HL-60 (cell line): ENCODE results near the gene TMEM237.

Experiments used
- DNase-seq, 2 experiments: peaks; one replicate each; pipeline ENCODE4 v3.0.0-alpha.2; 2010 to 2020; ENCODE audit warnings: low read depth in 1 of 2, low spot score in 1 of 2
- H3K27ac ChIP-seq: fragments of 250-450 bp; sonication (Bioruptor Pico); replicated peaks from 2 replicates; pipeline ENCODE4 v1.5.1; 2020; ENCODE audit warnings: mild to moderate bottlenecking, moderate library complexity
- H3K27me3 ChIP-seq: fragments of 250-450 bp; sonication (Bioruptor Pico); 2 replicates; pipeline ENCODE4 v1.5.1; 2021; ENCODE audit warnings: mild to moderate bottlenecking, moderate library complexity; ENCODE audit not compliant: insufficient read depth, poor library complexity, severe bottlenecking
- H3K4me3 ChIP-seq: replicated peaks from 2 replicates; pipeline ENCODE4 v1.5.1; 2011; ENCODE audit warnings: mild to moderate bottlenecking, control low read depth, low read length; ENCODE audit not compliant: insufficient read depth
- GABPA ChIP-seq: IDR thresholded peaks from 2 replicates; pipeline ENCODE4 v1.6.1; 2012; ENCODE audit warnings: low read depth
- POLR2AphosphoS5 ChIP-seq: IDR thresholded peaks from 2 replicates; pipeline ENCODE4 v1.6.1; 2012; ENCODE audit warnings: low read depth
- REST ChIP-seq: IDR thresholded peaks from 2 replicates; pipeline ENCODE4 v1.6.1; 2012; ENCODE audit warnings: low read depth; ENCODE audit not compliant: insufficient replicate concordance
- SPI1 ChIP-seq: IDR thresholded peaks from 2 replicates; pipeline ENCODE4 v1.6.1; 2012; ENCODE audit warnings: low read depth, mild to moderate bottlenecking, borderline replicate concordance
- TF ChIP-seq, protein P1 (sequence below): IDR thresholded peaks from one replicate; pipeline ENCODE4 v1.5.1; 2011; ENCODE audit warnings: low read length, control low read depth, inconsistent platforms; ENCODE audit not compliant: insufficient read depth

Gene TMEM237

DNA sequence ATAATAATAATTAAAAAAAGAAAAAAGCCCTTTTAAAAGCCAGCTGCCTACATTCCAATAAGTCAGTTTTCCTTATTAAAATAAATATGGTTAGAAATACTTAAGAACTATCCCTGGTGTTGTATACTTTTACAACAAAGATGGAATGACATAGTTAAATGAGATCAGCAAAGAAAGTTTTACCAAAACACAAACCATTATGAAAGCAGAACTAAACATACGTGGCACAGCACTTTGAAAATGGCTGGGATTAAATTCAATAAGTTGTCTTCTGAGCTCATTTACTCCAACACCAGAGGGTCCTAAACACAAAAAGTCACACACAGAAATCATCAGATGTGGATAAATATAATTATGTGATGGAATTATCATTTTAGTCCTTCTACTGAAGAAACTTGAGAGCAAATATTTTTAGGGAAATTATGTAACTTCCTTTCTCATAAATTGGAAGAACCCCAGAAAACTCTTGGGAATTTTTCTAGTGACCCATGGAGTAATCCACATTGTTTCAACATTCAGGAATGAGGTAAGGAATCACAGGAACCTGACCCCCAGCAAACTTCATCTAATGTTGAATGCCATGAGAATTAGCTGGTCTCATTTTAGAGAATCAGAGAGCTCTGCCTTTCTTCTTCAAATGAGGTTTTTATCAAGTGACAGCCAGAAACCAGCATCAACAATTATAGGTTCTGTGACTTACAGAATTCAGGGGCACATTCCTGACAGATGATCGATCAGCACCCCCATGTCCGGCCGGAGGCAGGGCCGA is 11.5 kb upstream of the TMEM237 start:
- Histone ChIP-seq H3K4me3 (no peak overlapping the region), H3K27me3 (no peaks in the 10 kb centered on the region), H3K27ac (no peak overlapping the region)
- DNase-seq: no peak
- TF ChIP-seq SPI1 (no peak), GABPA (no peak)
- TF ChIP-seq, protein P1, sequence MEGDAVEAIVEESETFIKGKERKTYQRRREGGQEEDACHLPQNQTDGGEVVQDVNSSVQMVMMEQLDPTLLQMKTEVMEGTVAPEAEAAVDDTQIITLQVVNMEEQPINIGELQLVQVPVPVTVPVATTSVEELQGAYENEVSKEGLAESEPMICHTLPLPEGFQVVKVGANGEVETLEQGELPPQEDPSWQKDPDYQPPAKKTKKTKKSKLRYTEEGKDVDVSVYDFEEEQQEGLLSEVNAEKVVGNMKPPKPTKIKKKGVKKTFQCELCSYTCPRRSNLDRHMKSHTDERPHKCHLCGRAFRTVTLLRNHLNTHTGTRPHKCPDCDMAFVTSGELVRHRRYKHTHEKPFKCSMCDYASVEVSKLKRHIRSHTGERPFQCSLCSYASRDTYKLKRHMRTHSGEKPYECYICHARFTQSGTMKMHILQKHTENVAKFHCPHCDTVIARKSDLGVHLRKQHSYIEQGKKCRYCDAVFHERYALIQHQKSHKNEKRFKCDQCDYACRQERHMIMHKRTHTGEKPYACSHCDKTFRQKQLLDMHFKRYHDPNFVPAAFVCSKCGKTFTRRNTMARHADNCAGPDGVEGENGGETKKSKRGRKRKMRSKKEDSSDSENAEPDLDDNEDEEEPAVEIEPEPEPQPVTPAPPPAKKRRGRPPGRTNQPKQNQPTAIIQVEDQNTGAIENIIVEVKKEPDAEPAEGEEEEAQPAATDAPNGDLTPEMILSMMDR: no peak

- no peak for DNase-seq
- Histone ChIP-seq H3K27ac (no peak overlapping the region), H3K4me3 (no peak overlapping the region), H3K27me3 (no peaks in the 10 kb centered on the region)
- TF ChIP-seq POLR2AphosphoS5 (no peak), REST (no peak), GABPA (no peak), SPI1 (no peak)
- TF ChIP-seq, protein P1: no peak
Measured at GRCh38 chr2:201653221-201653620, 9.9 kb upstream of the TMEM237 start.

DNA sequence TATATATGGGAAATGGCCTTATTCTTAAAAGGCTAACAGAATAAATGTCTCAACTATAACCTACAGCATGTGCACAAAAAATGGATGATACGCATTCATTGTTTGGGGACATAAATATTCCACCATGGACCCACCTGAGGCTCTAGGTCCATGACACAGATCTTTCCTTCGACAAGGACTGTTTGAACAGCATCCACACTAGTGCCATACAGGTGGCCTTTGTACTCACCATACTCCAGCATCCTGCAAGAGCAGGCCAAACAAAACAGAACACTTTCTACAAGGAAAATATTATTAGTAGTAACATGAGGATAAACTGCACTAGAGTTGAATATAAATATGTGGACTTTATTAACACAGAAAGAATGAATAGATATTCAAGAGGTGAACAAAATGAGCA is 6.1 kb upstream of the TMEM237 start:
- H3K27me3 ChIP-seq: no peaks in the 10 kb centered on the region
- no peak overlapping the region for H3K27ac ChIP-seq
- TF ChIP-seq REST (no peak), POLR2AphosphoS5 (no peak), GABPA (no peak), SPI1 (no peak)
- TF ChIP-seq, protein P1: no peak
- H3K4me3 ChIP-seq: no peak overlapping the region
- no peak for DNase-seq

- TF ChIP-seq, protein P1: no peak
- no peak for TF ChIP-seq SPI1
- no peak for TF ChIP-seq REST
- TF ChIP-seq POLR2AphosphoS5: no peak
- TF ChIP-seq GABPA: no peak
- no peak overlapping the region for H3K27ac ChIP-seq
- H3K27me3 ChIP-seq: no peaks in the 10 kb centered on the region
- no peak overlapping the region for H3K4me3 ChIP-seq
- no peak for DNase-seq
Measured at GRCh38 chr2:201647431-201647830, 4.1 kb upstream of the TMEM237 start.
